ENCODE results near the gene TAS2R9. TPM values are rescaled to one million over a fixed set of nuclear protein-coding genes. Genes with fewer than 3 reads are reported as not detected.

Gene TAS2R9
- total RNA-seq, 1 donor: not detected

GRCh38 chr12:10759657-10760056 is 50.3 kb downstream of the TAS2R9 start:
- TF ChIP-seq CTCF (IDR thresholded peaks at IDR 0.05; ENCODE audit: insufficient read depth, low read depth, low read length): no peak
- no peak overlapping the region for H3K4me3 ChIP-seq (ENCODE audit: low read depth, low read length)
- no peak for DNase-seq (ENCODE audit: low read depth)

Small RNAs within 50 kb of the gene (small RNA-seq; reads per million reads assigned to genes)
- gene PRR4: not detected

Other genes starting within 250 kb of the TAS2R9 start
- 19.3 and 20.3 TPM in 2 replicates for gene MAGOHB, start 196.6 kb downstream of the TAS2R9 start, total RNA-seq
- under 0.01 and 0.86 TPM in 2 replicates for gene STYK1, start 136.1 kb downstream of the TAS2R9 start, total RNA-seq
- gene YBX3, start 86.8 kb downstream of the TAS2R9 start, total RNA-seq: 88.9 and 104 TPM in 2 replicates
- 0.32 TPM in 1 of 2 replicates, not detected in the other for gene TAS2R7, start 7.5 kb downstream of the TAS2R9 start, total RNA-seq
- gene TAS2R8, start 2.9 kb downstream of the TAS2R9 start, total RNA-seq: 0.32 and 0.43 TPM in 2 replicates
- gene TAS2R10, start 16.2 kb upstream of the TAS2R9 start, total RNA-seq: 0.86 and 0.97 TPM in 2 replicates
- 2.3 and 3.5 TPM in 2 replicates for gene PRR4, start 39.3 kb upstream of the TAS2R9 start, total RNA-seq
- 30.2 and 32.9 TPM in 2 replicates for gene PRH1, start 74.1 kb upstream of the TAS2R9 start, total RNA-seq
- 3.0 and 3.9 TPM in 2 replicates for gene TAS2R13, start 99.4 kb upstream of the TAS2R9 start, total RNA-seq
- gene PRH2, start 119.1 kb upstream of the TAS2R9 start, total RNA-seq: 0.32 and 0.43 TPM in 2 replicates
- 4.5 and 6.9 TPM in 2 replicates for gene TAS2R14, start 129.1 kb upstream of the TAS2R9 start, total RNA-seq
- 5.8 and 7.3 TPM in 2 replicates for gene TAS2R50, start 176.7 kb upstream of the TAS2R9 start, total RNA-seq
- gene TAS2R20, start 188.1 kb upstream of the TAS2R9 start, total RNA-seq: 5.2 and 5.5 TPM in 2 replicates
- gene TAS2R19, start 212.5 kb upstream of the TAS2R9 start, total RNA-seq: 4.8 and 7.8 TPM in 2 replicates
- gene TAS2R31, start 221.2 kb upstream of the TAS2R9 start, total RNA-seq: 7.3 and 8.4 TPM in 2 replicates